Spleen (tissue), 7 donors: Measurements from ENCODE around the gene BICDL2.
A peak's percentile ranks its signal among the peaks of the same experiment; 100 is the strongest.

Experiments
- CTCF ChIP-seq, 11 experiments: fragments of 200-600 bp in 7 of 11; fragments of 450-650 bp in 4 of 11; sonication (generic) in 4 of 11; IDR thresholded peaks in 8 of 11; conservative IDR thresholded peaks in 3 of 11; 1 replicate in 7 of 11; 2 replicates in 4 of 11; pipeline versions ENCODE4 v1.4.0 to v1.8.0; 2016 to 2021; ENCODE audit warnings: antibody characterized with exemption in 11 of 11, inconsistent platforms in 4 of 11, mild to moderate bottlenecking in 1 of 11
- POLR2A ChIP-seq, 3 donors: fragments of 450-650 bp; IDR thresholded peaks; one replicate each; pipeline ENCODE4 v1.5.1; 2017; ENCODE audit warnings: antibody characterized with exemption in 3 of 3, mild to moderate bottlenecking in 1 of 3
- POLR2AphosphoS5 ChIP-seq, 3 donors: sonication (generic); formaldehyde crosslinking; IDR thresholded peaks; one replicate each; pipeline ENCODE4 v1.5.1; 2017; ENCODE audit warnings: antibody characterized with exemption in 3 of 3
- donor health status: DM: no; HTN: no; CAD: no; lungs with moderate emphysema.
- donor health status: DM: no; HTN: no; CAD: no.
- donor health status: DM: no; HTN: no; CAD: no.

DNA sequence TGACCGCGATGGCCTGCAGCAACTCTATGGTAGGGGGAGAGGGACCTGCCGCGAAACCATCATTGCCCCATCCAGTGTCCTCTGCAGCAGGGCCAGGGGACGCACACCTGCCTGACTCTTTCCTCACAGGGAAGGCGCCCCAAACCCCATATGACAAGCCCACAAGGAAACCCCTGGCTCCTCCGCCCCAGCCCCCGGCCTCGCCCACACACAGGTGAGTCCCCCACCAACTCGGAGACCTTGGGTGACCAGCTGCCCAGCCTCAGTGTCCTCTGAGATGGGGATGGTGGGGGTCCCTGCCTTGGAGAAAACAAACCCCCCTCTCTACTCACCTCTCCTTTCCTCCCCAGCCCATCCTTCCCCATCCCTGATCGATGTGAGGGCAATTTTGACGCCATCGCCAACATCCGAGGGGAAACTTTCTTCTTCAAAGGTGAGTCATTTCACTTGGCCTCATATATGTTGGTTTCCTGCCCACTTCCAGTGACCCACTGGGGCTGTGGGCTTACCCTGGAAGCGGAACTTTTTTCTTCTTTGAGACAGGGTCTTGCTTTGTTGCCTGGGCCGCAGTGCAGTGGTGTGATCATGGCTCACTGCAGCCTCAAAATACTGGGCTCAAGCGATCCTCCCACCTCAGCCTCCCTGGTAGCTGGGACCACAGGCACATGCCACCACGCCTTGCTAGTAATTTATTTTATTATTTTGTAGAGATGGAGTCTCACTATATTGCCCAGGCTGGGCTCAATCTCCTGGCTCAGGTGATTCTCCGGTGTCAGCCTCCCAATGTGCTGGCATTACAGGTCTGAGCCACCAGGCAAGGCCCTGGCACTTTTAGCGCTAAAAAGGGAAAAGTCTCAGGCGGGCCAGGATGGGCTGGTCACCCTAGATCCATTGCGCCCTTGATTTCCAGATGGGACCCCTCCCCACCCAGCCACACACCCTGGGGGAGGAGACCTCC lies 20.7 kb upstream of the BICDL2 start:
- no peak for TF ChIP-seq POLR2A (IDR thresholded peaks at IDR 0.05)
- no peak for TF ChIP-seq CTCF (IDR thresholded peaks at IDR 0.05 in 8 of 11, conservative IDR thresholded peaks at IDR 0.05 in 3 of 11)
- TF ChIP-seq POLR2AphosphoS5 (IDR thresholded peaks at IDR 0.05), result peak in 1 of 3 donors; percentile 31
